Stomach (tissue), 4 donors: ENCODE measurements around the gene KCND2.

Experiments used
- CTCF ChIP-seq, 7 experiments: fragments of 450-650 bp in 4 of 7; fragments of 200-600 bp in 3 of 7; sonication (generic) in 3 of 7; IDR thresholded peaks; one replicate each; pipeline ENCODE4 v1.5.1; 2016 to 2019; ENCODE audit warnings: antibody characterized with exemption in 7 of 7, control low read depth in 2 of 7, mild to moderate bottlenecking in 1 of 7
- EP300 ChIP-seq: sonication (generic); formaldehyde crosslinking; IDR thresholded peaks from one replicate; pipeline ENCODE4 v1.6.1; 2017; ENCODE audit warnings: antibody characterized with exemption
- POLR2AphosphoS5 ChIP-seq, 3 donors: sonication (generic); formaldehyde crosslinking; IDR thresholded peaks; one replicate each; pipeline ENCODE4 v1.6.1; 2016; ENCODE audit warnings: antibody characterized with exemption in 3 of 3

- TF ChIP-seq EP300, result no peak
- TF ChIP-seq CTCF (IDR thresholded peaks at IDR 0.05), result no peak
- TF ChIP-seq POLR2AphosphoS5 (IDR thresholded peaks at IDR 0.05), result no peak
Measured at GRCh38 chr7:120442838-120443237, 169.9 kb downstream of the KCND2 start.
